HG03442 (cell line): ENCODE results near the gene SUCO.
"Not testable (repeated sequence)": the region's sequence is repeated elsewhere in the genome, so short reads cannot be mapped to it uniquely, and the experiment has no call there.

Source experiments
- ATAC-seq: cut with Tn5 transposase; IDR thresholded peaks from one replicate; pipeline ENCODE4 v1.9.1; 2021; ENCODE audit warnings: mild to moderate bottlenecking, moderate library complexity; ENCODE audit not compliant: unreplicated experiment

The SUCO gene

GRCh38 chr1:172603816-172604215 lies 70.9 kb downstream of the SUCO start:
- ATAC-seq: no peak

GRCh38 chr1:172605641-172606040 lies 72.7 kb downstream of the SUCO start:
- no peak for ATAC-seq

GRCh38 chr1:172607145-172607544 lies 74.2 kb downstream of the SUCO start:
- no peak for ATAC-seq

- ATAC-seq: no peak
These were observed 75.2 kb downstream of the SUCO start for GRCh38 chr1:172608098-172608601.

- ATAC-seq: no peak
These were observed 76.6 kb downstream of the SUCO start for GRCh38 chr1:172609528-172609927.

GRCh38 chr1:172612478-172612877 lies 79.5 kb downstream of the SUCO start:
- no peak for ATAC-seq

- no peak for ATAC-seq
These were observed 80.3 kb downstream of the SUCO start for GRCh38 chr1:172613294-172613693.

- ATAC-seq: no peak
These were observed 83.2 kb downstream of the SUCO start for GRCh38 chr1:172616195-172616594.

GRCh38 chr1:172616636-172617035 lies 83.7 kb downstream of the SUCO start:
- ATAC-seq: no peak

- not testable (repeated sequence) for ATAC-seq
These were observed 87.7 kb downstream of the SUCO start for GRCh38 chr1:172620603-172621002.

- no peak for ATAC-seq
These were observed 89.6 kb downstream of the SUCO start for GRCh38 chr1:172622541-172622940.

- no peak for ATAC-seq
These were observed 90.8 kb downstream of the SUCO start for GRCh38 chr1:172623748-172624147.

- no peak for ATAC-seq
These were observed 93.9 kb downstream of the SUCO start for GRCh38 chr1:172626845-172627244.

GRCh38 chr1:172627702-172628101 lies 94.8 kb downstream of the SUCO start:
- no peak for ATAC-seq

GRCh38 chr1:172628401-172628800 lies 95.5 kb downstream of the SUCO start:
- no peak for ATAC-seq

- no peak for ATAC-seq
These were observed 96.2 kb downstream of the SUCO start for GRCh38 chr1:172629170-172629569.

GRCh38 chr1:172629638-172630037 lies 96.7 kb downstream of the SUCO start:
- no peak for ATAC-seq

- no peak for ATAC-seq
These were observed 97.3 kb downstream of the SUCO start for GRCh38 chr1:172630056-172630818.

- no peak for ATAC-seq
These were observed 97.9 kb downstream of the SUCO start for GRCh38 chr1:172630868-172631267.

GRCh38 chr1:172637522-172637921 lies 104.6 kb downstream of the SUCO start:
- ATAC-seq: no peak

- no peak for ATAC-seq
These were observed 105.3 kb downstream of the SUCO start for GRCh38 chr1:172638249-172638648.

GRCh38 chr1:172638885-172639831 lies 106.2 kb downstream of the SUCO start:
- peak; percentile 84 for ATAC-seq
